Stimulated activated CD8-positive, alpha-beta memory T cell treated with anti-CD3 and anti-CD28 coated beads, Interleukin-12 subunit alpha, Interleukin-12 subunit beta, amount 100 ng/mL, for 1 hour (primary cell): ENCODE data around the gene HOXD10.

ENCODE experiments used
- DNase-seq: peaks from one replicate; pipeline ENCODE4 v3.0.0-alpha.2; 2020; ENCODE audit warnings: low read depth

The HOXD10 gene

GRCh38 chr2:176082824-176083751, 33.5 kb upstream of the HOXD10 start:
- DNase-seq, result no peak

DNA sequence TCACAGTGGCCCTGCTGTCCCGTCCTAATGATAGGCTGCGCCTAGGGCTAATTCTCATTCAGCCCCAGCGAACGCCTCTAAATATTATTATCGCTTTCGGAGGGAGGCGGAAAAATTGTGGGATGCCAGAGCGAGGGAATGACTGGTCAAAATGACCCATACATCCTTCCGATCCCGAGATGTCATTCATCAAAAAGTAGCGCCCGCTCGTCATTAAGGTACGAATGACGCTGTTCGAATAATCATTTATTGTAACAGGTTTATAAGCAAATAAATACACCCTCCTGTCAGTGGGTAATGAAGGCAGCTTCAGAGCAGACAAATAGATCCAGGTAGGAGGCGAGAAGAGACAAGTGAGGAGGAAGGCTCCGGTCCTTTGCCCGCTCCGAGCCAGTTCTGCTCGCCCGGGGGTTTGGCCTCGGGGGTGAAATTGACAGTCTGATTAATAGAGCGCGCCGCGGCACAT, 32.7 kb upstream of the HOXD10 start, which contains the start of gene EVX2:
TSS of gene EVX2 (minus strand) at position 167 of the 466 bp plus-strand sequence. CDS start 186 bp downstream, outside the sequence.
- no peak for DNase-seq

DNA sequence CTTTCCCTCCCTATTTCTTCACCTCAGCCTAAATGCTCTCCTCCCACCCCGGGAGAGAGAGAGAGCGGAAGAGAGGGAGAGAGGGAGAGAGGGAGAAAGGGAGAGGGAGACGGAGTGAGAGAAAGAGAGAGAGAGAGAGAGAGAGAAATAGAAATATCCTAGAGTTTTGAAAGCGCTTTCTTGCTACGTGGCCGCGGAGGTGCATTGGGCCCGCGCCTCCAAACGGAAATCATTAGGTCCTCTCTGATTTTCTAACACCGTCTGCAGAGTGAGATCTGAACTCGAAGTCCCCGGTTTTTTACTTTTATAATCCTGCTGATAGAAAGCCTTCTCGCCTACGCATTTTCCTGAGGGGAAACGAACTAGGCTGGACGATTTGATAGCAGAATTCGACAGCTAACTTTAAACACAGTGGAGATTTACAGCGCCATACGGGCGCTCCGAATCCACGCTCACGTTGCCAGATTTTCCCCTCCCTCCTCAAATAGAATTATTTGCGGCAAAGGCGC, 31.9 kb upstream of the HOXD10 start:
- DNase-seq, result no peak

- no peak for DNase-seq
These were observed 31.3 kb upstream of the HOXD10 start for GRCh38 chr2:176085120-176085788.

GRCh38 chr2:176085861-176086771, 30.5 kb upstream of the HOXD10 start:
- DNase-seq, result no peak

DNA sequence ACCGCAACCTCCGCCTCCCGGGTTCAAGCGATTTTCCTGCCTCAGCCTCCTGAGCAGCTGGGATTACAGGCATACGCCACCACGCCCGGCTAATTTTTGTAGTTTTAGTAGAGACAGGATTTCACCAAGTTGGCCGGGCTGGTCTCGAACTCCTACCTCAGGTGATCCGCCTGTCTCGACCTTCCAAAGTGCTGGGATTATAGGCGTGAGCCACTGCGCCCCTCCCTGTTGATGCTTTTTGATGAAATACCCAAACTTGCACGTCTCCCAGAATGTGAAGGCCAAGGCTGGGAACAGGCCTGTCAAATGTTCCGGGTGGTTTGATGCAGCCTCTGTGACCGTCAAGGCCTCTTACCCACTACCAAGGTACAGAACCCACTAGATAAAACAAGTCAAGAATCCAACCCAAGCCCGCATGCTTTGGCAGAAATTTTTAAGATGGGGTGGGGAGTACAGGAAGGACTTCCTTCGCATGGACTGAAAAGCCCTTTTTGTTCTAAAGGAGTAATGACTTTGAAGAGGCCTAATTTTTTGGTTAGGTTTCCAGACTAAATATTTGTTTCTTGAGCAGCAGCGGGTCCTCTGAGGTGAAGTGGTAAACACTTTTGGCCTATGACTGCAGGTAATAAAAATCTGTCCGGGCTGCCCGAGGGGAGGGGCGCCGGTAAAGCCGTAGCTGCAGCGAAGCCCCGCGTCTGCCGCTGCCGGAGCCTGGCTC, 29.1 kb upstream of the HOXD10 start:
- DNase-seq, result no peak

GRCh38 chr2:176088048-176088936, 28.3 kb upstream of the HOXD10 start:
- DNase-seq, result no peak

- DNase-seq, result no peak
These were observed 27.4 kb upstream of the HOXD10 start for GRCh38 chr2:176088937-176089842.

GRCh38 chr2:176089843-176090395, 26.7 kb upstream of the HOXD10 start:
- no peak for DNase-seq

DNA sequence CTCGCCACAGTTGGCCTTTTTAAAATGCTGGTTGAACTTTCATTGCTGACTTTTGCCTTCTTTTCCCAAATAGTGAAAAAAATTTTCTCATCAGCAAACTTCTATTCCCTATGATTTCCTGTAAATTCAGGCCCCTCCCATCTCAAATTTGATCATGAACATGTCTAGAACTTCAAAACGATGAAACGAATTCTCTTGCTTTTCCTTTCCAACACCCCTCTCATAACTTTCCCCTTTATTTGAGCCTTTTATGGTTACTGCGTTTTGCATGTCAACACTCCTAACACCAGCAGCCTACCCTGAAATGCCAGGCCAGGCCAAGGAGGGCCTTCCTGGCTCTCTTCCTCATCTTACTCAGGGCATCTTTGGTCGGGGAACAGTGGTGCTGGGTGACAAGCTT, 25.7 kb upstream of the HOXD10 start:
- DNase-seq, result no peak

DNA sequence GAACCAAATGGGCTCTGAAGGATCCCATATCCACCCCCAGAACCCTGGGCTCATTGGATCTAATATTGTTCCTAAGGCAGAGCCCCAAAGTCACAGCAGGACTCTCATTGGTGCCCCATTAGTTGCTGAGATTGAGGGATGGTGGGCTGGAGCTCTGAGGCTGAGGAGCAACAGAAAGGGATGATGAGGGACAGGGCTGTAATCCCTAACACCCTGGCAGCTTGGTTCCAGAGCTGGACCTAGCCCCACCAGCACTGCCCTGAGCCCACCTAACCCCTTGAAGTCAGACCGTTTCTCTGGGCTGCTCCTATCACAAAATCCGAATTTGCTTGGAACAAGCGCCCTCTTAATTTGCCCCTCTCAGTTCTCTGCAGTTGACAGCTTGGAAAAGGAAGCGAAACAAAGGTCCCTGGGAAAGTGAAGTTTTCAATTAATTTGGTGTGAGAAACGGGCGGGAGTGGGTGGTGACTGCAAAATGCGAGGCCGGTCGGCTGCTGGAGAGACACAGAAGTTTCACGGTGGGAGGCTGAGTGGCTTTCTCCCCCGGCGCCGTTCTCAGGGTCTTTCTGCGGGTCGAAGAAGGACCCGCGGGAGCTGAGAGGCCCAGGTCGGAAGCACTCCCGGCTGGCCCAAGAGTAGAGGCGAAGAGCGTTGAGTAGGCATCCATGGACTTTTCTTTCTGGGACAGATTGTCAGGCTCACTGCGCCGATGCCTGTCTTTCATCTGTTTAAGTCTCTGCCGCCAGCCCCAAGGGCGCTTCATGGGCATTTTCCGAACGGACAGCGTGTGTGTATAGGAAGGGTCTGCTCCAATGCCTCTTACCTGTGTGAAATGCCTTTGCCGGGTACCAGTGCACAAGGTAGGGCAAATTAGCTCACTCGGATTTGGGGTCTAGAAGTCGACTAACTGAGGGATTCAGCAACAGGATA, 25.0 kb upstream of the HOXD10 start:
- DNase-seq, result no peak

- DNase-seq, result no peak
These were observed 24.1 kb upstream of the HOXD10 start, which contains the start of gene HOXD13 for GRCh38 chr2:176092270-176093144. TSS of gene HOXD13 (plus strand) at chr2:176092721. CDS start at chr2:176092891, 170 bp downstream.

DNA sequence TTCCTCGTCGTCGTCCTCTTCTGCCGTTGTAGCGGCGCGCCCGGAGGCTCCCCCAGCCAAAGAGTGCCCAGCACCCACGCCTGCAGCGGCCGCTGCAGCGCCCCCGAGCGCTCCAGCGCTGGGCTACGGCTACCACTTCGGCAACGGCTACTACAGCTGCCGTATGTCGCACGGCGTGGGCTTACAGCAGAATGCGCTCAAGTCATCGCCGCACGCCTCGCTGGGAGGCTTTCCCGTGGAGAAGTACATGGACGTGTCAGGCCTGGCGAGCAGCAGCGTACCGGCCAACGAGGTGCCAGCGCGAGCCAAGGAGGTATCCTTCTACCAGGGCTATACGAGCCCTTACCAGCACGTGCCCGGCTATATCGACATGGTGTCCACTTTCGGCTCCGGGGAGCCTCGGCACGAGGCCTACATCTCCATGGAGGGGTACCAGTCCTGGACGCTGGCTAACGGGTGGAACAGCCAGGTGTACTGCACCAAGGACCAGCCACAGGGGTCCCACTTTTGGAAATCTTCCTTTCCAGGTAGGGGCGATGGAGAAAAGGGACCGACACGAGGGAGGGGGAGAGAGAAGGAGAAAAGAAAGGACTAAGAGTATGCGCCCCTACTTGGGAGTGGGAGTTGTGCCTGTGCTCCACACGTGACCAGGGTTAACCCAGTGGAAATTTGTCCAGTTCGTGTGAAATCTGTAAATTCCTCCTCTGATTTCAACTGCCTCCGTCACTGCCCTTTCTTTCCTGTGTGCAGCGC, 23.3 kb upstream of the HOXD10 start:
- no peak for DNase-seq

GRCh38 chr2:176093898-176094249, 22.7 kb upstream of the HOXD10 start:
- DNase-seq, result no peak

DNA sequence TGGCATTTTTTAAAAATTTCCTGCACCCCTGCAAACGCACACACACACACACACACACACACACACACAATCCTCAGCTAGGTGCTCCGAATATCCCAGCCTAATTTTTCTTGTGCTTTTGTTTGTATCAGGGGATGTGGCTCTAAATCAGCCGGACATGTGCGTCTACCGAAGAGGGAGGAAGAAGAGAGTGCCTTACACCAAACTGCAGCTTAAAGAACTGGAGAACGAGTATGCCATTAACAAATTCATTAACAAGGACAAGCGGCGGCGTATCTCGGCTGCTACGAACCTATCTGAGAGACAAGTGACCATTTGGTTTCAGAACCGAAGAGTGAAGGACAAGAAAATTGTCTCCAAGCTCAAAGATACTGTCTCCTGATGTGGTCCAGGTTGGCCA, 22.2 kb upstream of the HOXD10 start:
- no peak for DNase-seq

- no peak for DNase-seq
These were observed 21.2 kb upstream of the HOXD10 start for GRCh38 chr2:176095421-176095820.
